ENCODE results near the gene CMTR1.

- TF ChIP-seq, protein P1, sequence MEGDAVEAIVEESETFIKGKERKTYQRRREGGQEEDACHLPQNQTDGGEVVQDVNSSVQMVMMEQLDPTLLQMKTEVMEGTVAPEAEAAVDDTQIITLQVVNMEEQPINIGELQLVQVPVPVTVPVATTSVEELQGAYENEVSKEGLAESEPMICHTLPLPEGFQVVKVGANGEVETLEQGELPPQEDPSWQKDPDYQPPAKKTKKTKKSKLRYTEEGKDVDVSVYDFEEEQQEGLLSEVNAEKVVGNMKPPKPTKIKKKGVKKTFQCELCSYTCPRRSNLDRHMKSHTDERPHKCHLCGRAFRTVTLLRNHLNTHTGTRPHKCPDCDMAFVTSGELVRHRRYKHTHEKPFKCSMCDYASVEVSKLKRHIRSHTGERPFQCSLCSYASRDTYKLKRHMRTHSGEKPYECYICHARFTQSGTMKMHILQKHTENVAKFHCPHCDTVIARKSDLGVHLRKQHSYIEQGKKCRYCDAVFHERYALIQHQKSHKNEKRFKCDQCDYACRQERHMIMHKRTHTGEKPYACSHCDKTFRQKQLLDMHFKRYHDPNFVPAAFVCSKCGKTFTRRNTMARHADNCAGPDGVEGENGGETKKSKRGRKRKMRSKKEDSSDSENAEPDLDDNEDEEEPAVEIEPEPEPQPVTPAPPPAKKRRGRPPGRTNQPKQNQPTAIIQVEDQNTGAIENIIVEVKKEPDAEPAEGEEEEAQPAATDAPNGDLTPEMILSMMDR (IDR thresholded peaks at IDR 0.05), result no peak
- no peak for TF ChIP-seq EP300 (IDR thresholded peaks at IDR 0.05)
- TF ChIP-seq POLR2A (IDR thresholded peaks at IDR 0.05), result no peak
Observed at GRCh38 chr6:37522836-37523235, 89.8 kb downstream of the CMTR1 start.

Data from tibial nerve (tissue), 4 donors.